OCI-LY7 (cell line): ENCODE data around the gene TREML2. TPM values are rescaled to one million over a fixed set of nuclear protein-coding genes. Genes with fewer than 3 reads are reported as not detected.

Source experiments
- BruUV-seq: library from RNA; stranded (reverse); fragments of 400-500 nt; replicated peaks from 2 replicates; lab custom pipeline; 2021; lab: Mats Ljungman, UMichigan
- CTCF ChIA-PET: fragments of 300-600 bp; sonication (Branson Sonifier 250); formaldehyde crosslinking; loops from one replicate; lab custom pipeline; 2022; ENCODE audit warnings: antibody characterized with exemption; ENCODE audit not compliant: unreplicated experiment; lab: Charles Lee
- POLR2A ChIA-PET: fragments of 300-600 bp; sonication (Branson Sonifier 250); formaldehyde crosslinking; loops from one replicate; lab custom pipeline; 2022; ENCODE audit warnings: antibody characterized with exemption; lab: Charles Lee
- DNase-seq: peaks from one replicate; pipeline ENCODE4 v3.0.0-alpha.2; 2015; ENCODE audit warnings: low spot score
- H2AFZ ChIP-seq: fragments of 200-600 bp; sonication (generic), shearing (Covaris generic); 2 replicates; pipeline ENCODE4 v1.6.1; 2014; ENCODE audit warnings: mild to moderate bottlenecking, antibody characterized with exemption, low read length, moderate library complexity
- H3K27ac ChIP-seq: fragments of 200-600 bp; sonication (generic); 2 replicates; pipeline ENCODE4 v1.5.1; 2014; ENCODE audit warnings: mixed run types, low read depth, mild to moderate bottlenecking, moderate library complexity, low read length, inconsistent platforms; ENCODE audit not compliant: poor library complexity, severe bottlenecking
- H3K36me3 ChIP-seq: fragments of 200-600 bp; sonication (generic); 2 replicates; pipeline ENCODE4 v1.6.1; 2014; ENCODE audit warnings: mild to moderate bottlenecking, antibody characterized with exemption, low read length, moderate library complexity, mixed read lengths; ENCODE audit not compliant: insufficient read depth
- H3K4me1 ChIP-seq: fragments of 200-600 bp; sonication (generic); 2 replicates; pipeline ENCODE4 v1.5.1; 2014; ENCODE audit warnings: mild to moderate bottlenecking, low read length; ENCODE audit not compliant: insufficient read depth, poor library complexity, severe bottlenecking
- H3K4me2 ChIP-seq: fragments of 200-600 bp; sonication (generic); 2 replicates; pipeline ENCODE4 v1.6.1; 2014; ENCODE audit warnings: mild to moderate bottlenecking, low read length
- H3K4me3 ChIP-seq: fragments of 200-600 bp; sonication (generic); 2 replicates; pipeline ENCODE4 v1.5.1; 2014; ENCODE audit warnings: mild to moderate bottlenecking, low read depth, low read length; ENCODE audit not compliant: poor library complexity, severe bottlenecking
- H3K79me2 ChIP-seq: fragments of 200-600 bp; sonication (generic); 2 replicates; pipeline ENCODE4 v1.6.1; 2016; ENCODE audit warnings: low read depth, mild to moderate bottlenecking, low read length, moderate library complexity, mixed read lengths; ENCODE audit not compliant: insufficient read depth
- H3K9me2 ChIP-seq: fragments of 200-600 bp; sonication (generic); 2 replicates; pipeline ENCODE4 v1.6.1; 2016; ENCODE audit warnings: mild to moderate bottlenecking, low read length, mixed read lengths; ENCODE audit not compliant: insufficient read depth
- H3K9me3 ChIP-seq: fragments of 200-600 bp; sonication (generic); 2 replicates; pipeline ENCODE4 v1.6.1; 2014; ENCODE audit warnings: mild to moderate bottlenecking, mixed run types, low read length, mixed read lengths
- H4K20me1 ChIP-seq: fragments of 200-600 bp; sonication (generic); 2 replicates; pipeline ENCODE4 v1.6.1; 2014; ENCODE audit warnings: mild to moderate bottlenecking, antibody characterized with exemption, low read length, moderate library complexity, mixed read lengths; ENCODE audit not compliant: insufficient read depth
- CTCF ChIP-seq: fragments of 200-600 bp; sonication (generic); conservative IDR thresholded peaks from 2 replicates; pipeline ENCODE4 v1.5.1; 2014; ENCODE audit warnings: mild to moderate bottlenecking, antibody characterized with exemption, low read length, moderate library complexity, mixed read lengths
- EZH2phosphoT487 ChIP-seq: fragments of 200-600 bp; sonication (generic); IDR thresholded peaks from 2 replicates; pipeline ENCODE4 v1.6.1; 2018; ENCODE audit warnings: low read depth, borderline replicate concordance, mild to moderate bottlenecking, mixed run types, antibody characterized with exemption, low read length, moderate library complexity, mixed read lengths
- intact Hi-C: fragments of 100-400 bp; cut with micrococcal nuclease; formaldehyde crosslinking; loops from one replicate; pipeline ENCODE4 v1.10.0; 2022; ENCODE audit not compliant: unreplicated experiment
- total RNA-seq, 2 experiments: library from RNA; depleted of rRNA in 1 of 2; stranded (reverse); fragments of >200 nt in 1 of 2; shearing (Covaris generic) in 1 of 2; gene quantifications; 2 replicates each; pipeline ENCODE4 v1.2.3, GENCODE V29; 2014 to 2022

TREML2 gene
- total RNA-seq, 2 experiments from 2014 or later: 5.5 to 17.4 TPM

- Histone ChIP-seq H3K27ac (no peak overlapping the region), H3K79me2 (no peaks in the 10 kb centered on the region), H3K9me2 (no peaks in the 10 kb centered on the region), H3K36me3 (no peaks in the 10 kb centered on the region), H3K4me1 (no peaks in the 10 kb centered on the region), H4K20me1 (no peaks in the 10 kb centered on the region), H2AFZ (no peak overlapping the region), H3K4me2 (no peak overlapping the region), H3K4me3 (no peak overlapping the region), H3K9me3 (no peaks in the 10 kb centered on the region)
- intact Hi-C loops: no loop called here
- no peak for TF ChIP-seq EZH2phosphoT487
- no peak for TF ChIP-seq CTCF
- BruUV-seq: no TSS peak
- ChIA-PET POLR2A (interaction anchor here (0.7 kb wide), 1 partner anchor 39 kb away, joined by 4 read pairs; no protein-coding TSS in a partner anchor), CTCF (no interaction called here)
- DNase-seq: no peak
Measured at GRCh38 chr6:41164551-41165120, 36.3 kb downstream of the TREML2 start.

- H3K9me2 ChIP-seq: no peaks in the 10 kb centered on the region
- no peak for TF ChIP-seq EZH2phosphoT487
- no peak for TF ChIP-seq CTCF
- CTCF ChIA-PET: no interaction called here
- POLR2A ChIA-PET: no interaction called here
- no peaks in the 10 kb centered on the region for H3K36me3 ChIP-seq
- no peaks in the 10 kb centered on the region for H3K4me1 ChIP-seq
- DNase-seq: no peak
- no peak overlapping the region for H3K4me3 ChIP-seq
- no peak overlapping the region for H3K27ac ChIP-seq
- H3K9me3 ChIP-seq: no peaks in the 10 kb centered on the region
- no peaks in the 10 kb centered on the region for H4K20me1 ChIP-seq
- BruUV-seq: no TSS peak
- intact Hi-C loops: no loop called here
- no peaks in the 10 kb centered on the region for H3K79me2 ChIP-seq
- H2AFZ ChIP-seq: no peak overlapping the region
- H3K4me2 ChIP-seq: no peak overlapping the region
Measured at GRCh38 chr6:41163419-41163717, 37.6 kb downstream of the TREML2 start.

- POLR2A ChIA-PET: no interaction called here
- H3K4me2 ChIP-seq: no peak within 1 kb of the TSS
- no peaks in the 10 kb centered on the region for H3K36me3 ChIP-seq
- no peaks in the 10 kb centered on the region for H4K20me1 ChIP-seq
- no TSS peak for BruUV-seq
- H2AFZ ChIP-seq: no peak within 1 kb of the TSS
- intact Hi-C loops: no loop called here
- DNase-seq: no peak
- no peak within 1 kb of the TSS for H3K4me3 ChIP-seq
- no peaks in the 10 kb centered on the region for H3K4me1 ChIP-seq
- H3K9me2 ChIP-seq: no peaks in the 10 kb centered on the region
- CTCF ChIA-PET: no interaction called here
- no peaks in the 10 kb centered on the region for H3K9me3 ChIP-seq
- H3K27ac ChIP-seq: no peak within 1 kb of the TSS
- H3K79me2 ChIP-seq: no peaks in the 10 kb centered on the region
- TF ChIP-seq EZH2phosphoT487 (no peak), CTCF (no peak)
Measured at GRCh38 chr6:41162687-41163418, 38.1 kb downstream of the TREML2 start, which contains the start of gene TREM2. Gene TREM2 (minus strand): TSS chr6:41163116. CDS start chr6:41163082, 34 bp downstream.
